Stimulated activated naive CD8-positive, alpha-beta T cell treated with anti-CD3 and anti-CD28 coated beads, Interleukin-15, Interleukin-2, amounts not matched to agents 100 ng/mL and 50 ng/mL, for 24 hours (primary cell): ENCODE measurements around the gene EIF4A3.
A peak's percentile ranks its signal among the peaks of the same experiment; 100 is the strongest.

Source experiments
- H3K27ac Mint-ChIP-seq: one replicate; pipeline ENCODE4 v1.8.0; 2021; ENCODE audit warnings: mild to moderate bottlenecking, mixed read lengths
- H3K27me3 Mint-ChIP-seq: one replicate; pipeline ENCODE4 v1.8.0; 2021; ENCODE audit warnings: mixed read lengths
- H3K36me3 Mint-ChIP-seq: one replicate; pipeline ENCODE4 v1.8.0; 2021; ENCODE audit warnings: low read depth, mixed read lengths
- H3K4me1 Mint-ChIP-seq: one replicate; pipeline ENCODE4 v1.8.0; 2021; ENCODE audit warnings: low read depth, mixed read lengths
- H3K4me3 Mint-ChIP-seq: one replicate; pipeline ENCODE4 v1.8.0; 2021; ENCODE audit warnings: mild to moderate bottlenecking, mixed read lengths
- H3K9me3 Mint-ChIP-seq: one replicate; pipeline ENCODE4 v1.8.0; 2021; ENCODE audit warnings: mixed read lengths

The EIF4A3 gene

GRCh38 chr17:80106751-80107150 lies 40.2 kb downstream of the EIF4A3 start:
- H3K4me3 Mint-ChIP-seq = no peak overlapping the region
- H3K27me3 Mint-ChIP-seq = no peaks in the 10 kb centered on the region
- peaks cover 7% of the 10 kb centered on the region for H3K36me3 Mint-ChIP-seq
- peaks cover 14% of the 10 kb centered on the region for H3K4me1 Mint-ChIP-seq
- H3K9me3 Mint-ChIP-seq = no peaks in the 10 kb centered on the region
- no peak overlapping the region for H3K27ac Mint-ChIP-seq

- Mint-ChIP-seq H3K36me3 (peaks cover 7% of the 10 kb centered on the region), H3K27me3 (no peaks in the 10 kb centered on the region), H3K4me3 (no peak overlapping the region), H3K4me1 (peaks cover 14% of the 10 kb centered on the region), H3K9me3 (no peaks in the 10 kb centered on the region), H3K27ac (no peak overlapping the region)
These were observed 40.8 kb downstream of the EIF4A3 start for GRCh38 chr17:80106176-80106575.

- Mint-ChIP-seq H3K27ac (no peak overlapping the region), H3K27me3 (no peaks in the 10 kb centered on the region), H3K4me3 (no peak overlapping the region), H3K9me3 (no peaks in the 10 kb centered on the region), H3K4me1 (peaks cover 17% of the 10 kb centered on the region), H3K36me3 (peaks cover 7% of the 10 kb centered on the region)
These were observed 41.2 kb downstream of the EIF4A3 start for GRCh38 chr17:80105762-80106161.

- Mint-ChIP-seq H3K27me3 (no peaks in the 10 kb centered on the region), H3K27ac (no peak overlapping the region), H3K9me3 (no peaks in the 10 kb centered on the region), H3K36me3 (peaks cover 7% of the 10 kb centered on the region), H3K4me3 (no peak overlapping the region), H3K4me1 (peaks cover 25% of the 10 kb centered on the region)
These were observed 42.0 kb downstream of the EIF4A3 start for GRCh38 chr17:80104956-80105375.

GRCh38 chr17:80104321-80104955 lies 42.5 kb downstream of the EIF4A3 start:
- no peak overlapping the region for H3K27ac Mint-ChIP-seq

GRCh38 chr17:80103449-80104085 lies 43.4 kb downstream of the EIF4A3 start:
- H3K27ac Mint-ChIP-seq = no peak overlapping the region
- peaks cover 7% of the 10 kb centered on the region for H3K36me3 Mint-ChIP-seq
- H3K4me3 Mint-ChIP-seq = peak overlapping the region; percentile 47
- peaks cover 32% of the 10 kb centered on the region for H3K4me1 Mint-ChIP-seq
- no peaks in the 10 kb centered on the region for H3K9me3 Mint-ChIP-seq
- no peaks in the 10 kb centered on the region for H3K27me3 Mint-ChIP-seq

More at GRCh38 chr17:80104321-80104955, 42.5 kb downstream of the EIF4A3 start:
- Mint-ChIP-seq H3K27me3 (no peaks in the 10 kb centered on the region), H3K4me1 (peaks cover 30% of the 10 kb centered on the region), H3K36me3 (peaks cover 7% of the 10 kb centered on the region), H3K4me3 (no peak overlapping the region), H3K9me3 (no peaks in the 10 kb centered on the region)

- Mint-ChIP-seq H3K9me3 (no peaks in the 10 kb centered on the region), H3K27me3 (no peaks in the 10 kb centered on the region), H3K36me3 (peaks cover 7% of the 10 kb centered on the region), H3K27ac (peak overlapping the region; percentile 26), H3K4me3 (peak overlapping the region; percentile 97), H3K4me1 (peaks cover 32% of the 10 kb centered on the region)
These were observed 44.1 kb downstream of the EIF4A3 start for GRCh38 chr17:80102664-80103448.

- Mint-ChIP-seq H3K9me3 (no peaks in the 10 kb centered on the region), H3K27ac (peak overlapping the region; percentile 91), H3K36me3 (peaks cover 7% of the 10 kb centered on the region), H3K4me3 (peak overlapping the region; percentile 97), H3K4me1 (peaks cover 32% of the 10 kb centered on the region), H3K27me3 (no peaks in the 10 kb centered on the region)
These were observed 44.8 kb downstream of the EIF4A3 start for GRCh38 chr17:80101946-80102663.

- Mint-ChIP-seq H3K4me1 (peaks cover 32% of the 10 kb centered on the region), H3K4me3 (peak within 1 kb of the TSS; percentile 97), H3K36me3 (peaks cover 7% of the 10 kb centered on the region), H3K9me3 (no peaks in the 10 kb centered on the region), H3K27ac (peak within 1 kb of the TSS; percentile 91), H3K27me3 (no peaks in the 10 kb centered on the region)
These were observed 45.6 kb downstream of the EIF4A3 start, which contains the start of gene GAA for GRCh38 chr17:80101011-80101945. GAA (plus strand) TSS chr17:80101581; CDS start chr17:80104587, 3,006 bp downstream.

- no peaks in the 10 kb centered on the region for H3K36me3 Mint-ChIP-seq
- peaks cover 32% of the 10 kb centered on the region for H3K4me1 Mint-ChIP-seq
- no peaks in the 10 kb centered on the region for H3K9me3 Mint-ChIP-seq
- H3K4me3 Mint-ChIP-seq = peak overlapping the region; percentile 83
- H3K27me3 Mint-ChIP-seq = no peaks in the 10 kb centered on the region
- no peak overlapping the region for H3K27ac Mint-ChIP-seq
These were observed 46.9 kb downstream of the EIF4A3 start for GRCh38 chr17:80100035-80100323.

- H3K4me1 Mint-ChIP-seq = peaks cover 32% of the 10 kb centered on the region
- H3K9me3 Mint-ChIP-seq = no peaks in the 10 kb centered on the region
- H3K27me3 Mint-ChIP-seq = no peaks in the 10 kb centered on the region
- H3K27ac Mint-ChIP-seq = no peak overlapping the region
- no peak overlapping the region for H3K4me3 Mint-ChIP-seq
- H3K36me3 Mint-ChIP-seq = no peaks in the 10 kb centered on the region
These were observed 47.5 kb downstream of the EIF4A3 start for GRCh38 chr17:80099291-80100034.

GRCh38 chr17:80097844-80098691 lies 48.9 kb downstream of the EIF4A3 start:
- no peaks in the 10 kb centered on the region for H3K27me3 Mint-ChIP-seq
- H3K4me3 Mint-ChIP-seq = no peak overlapping the region
- no peak overlapping the region for H3K27ac Mint-ChIP-seq

GRCh38 chr17:80097127-80097621 lies 49.8 kb downstream of the EIF4A3 start:
- no peaks in the 10 kb centered on the region for H3K9me3 Mint-ChIP-seq
- no peak overlapping the region for H3K27ac Mint-ChIP-seq
- no peaks in the 10 kb centered on the region for H3K36me3 Mint-ChIP-seq
- no peaks in the 10 kb centered on the region for H3K27me3 Mint-ChIP-seq
- no peak overlapping the region for H3K4me3 Mint-ChIP-seq
- peaks cover 21% of the 10 kb centered on the region for H3K4me1 Mint-ChIP-seq

More at GRCh38 chr17:80097844-80098691, 48.9 kb downstream of the EIF4A3 start:
- Mint-ChIP-seq H3K4me1 (peaks cover 28% of the 10 kb centered on the region), H3K9me3 (no peaks in the 10 kb centered on the region), H3K36me3 (no peaks in the 10 kb centered on the region)
